BE2C (cell line): ENCODE results near the gene S100P.
A peak's percentile ranks its signal among the peaks of the same experiment; 100 is the strongest.

Experiments used
- DNase-seq: peaks from one replicate; pipeline ENCODE4 v3.0.0-alpha.2; 2020
- H3K27me3 ChIP-seq: fragments of 250-450 bp; sonication (Bioruptor Pico); 2 replicates; pipeline ENCODE4 v1.5.1; 2020; ENCODE audit warnings: mild to moderate bottlenecking
- H3K36me3 ChIP-seq: fragments of 250-450 bp; sonication (Bioruptor Pico); 2 replicates; pipeline ENCODE4 v1.5.1; 2020; ENCODE audit warnings: mild to moderate bottlenecking
- H3K4me1 ChIP-seq: fragments of 250-450 bp; sonication (Bioruptor Pico); 2 replicates; pipeline ENCODE4 v1.5.1; 2020
- H3K4me3 ChIP-seq: 2 replicates; pipeline ENCODE4 v1.5.1; 2011; ENCODE audit warnings: low read depth, low read length
- H3K9me3 ChIP-seq: fragments of 250-450 bp; sonication (Bioruptor Pico); 2 replicates; pipeline ENCODE4 v1.5.1; 2020
- CTCF ChIP-seq: IDR thresholded peaks from 2 replicates; pipeline ENCODE4 v1.5.1; 2012; ENCODE audit warnings: mild to moderate bottlenecking, low read depth, low read length

S100P gene

GRCh38 chr4:6703786-6704185 is 10.1 kb downstream of the S100P start:
- TF ChIP-seq CTCF = no peak
- peaks cover 3% of the 10 kb centered on the region; the same call in 1 of the 2 replicates for H3K4me1 ChIP-seq
- no peak for DNase-seq
- H3K9me3 ChIP-seq = no peaks in the 10 kb centered on the region; the same call in 1 of the 2 replicates
- H3K4me3 ChIP-seq = no peak overlapping the region
- H3K27me3 ChIP-seq = no peaks in the 10 kb centered on the region
- peaks cover 59% of the 10 kb centered on the region for H3K36me3 ChIP-seq

- Histone ChIP-seq H3K4me3 (no peak overlapping the region), H3K4me1 (peaks cover 3% of the 10 kb centered on the region; the same call in 1 of the 2 replicates), H3K9me3 (no peaks in the 10 kb centered on the region; the same call in none of the 2 replicates), H3K36me3 (peaks cover 59% of the 10 kb centered on the region), H3K27me3 (no peaks in the 10 kb centered on the region)
- TF ChIP-seq CTCF = no peak
- no peak for DNase-seq
Observed at GRCh38 chr4:6705646-6706045, 12.0 kb downstream of the S100P start.

- peaks cover 59% of the 10 kb centered on the region for H3K36me3 ChIP-seq
- H3K4me1 ChIP-seq = peaks cover 3% of the 10 kb centered on the region; the same call in 1 of the 2 replicates
- no peaks in the 10 kb centered on the region for H3K27me3 ChIP-seq
- no peaks in the 10 kb centered on the region; the same call in none of the 2 replicates for H3K9me3 ChIP-seq
- H3K4me3 ChIP-seq = no peak overlapping the region
- no peak for TF ChIP-seq CTCF
- DNase-seq = no peak
Observed at GRCh38 chr4:6706173-6706572, 12.5 kb downstream of the S100P start.

GRCh38 chr4:6709230-6710114 is 15.8 kb downstream of the S100P start, which contains the start of gene MRFAP1L1:
TSS of gene MRFAP1L1 (minus strand) at chr4:6709865. CDS start at chr4:6709629, 236 bp downstream.
- H3K4me1 ChIP-seq = peaks cover 3% of the 10 kb centered on the region; the same call in 1 of the 2 replicates
- peak; percentile 97 for DNase-seq
- TF ChIP-seq CTCF = no peak
- peak within 1 kb of the TSS; percentile 86 for H3K4me3 ChIP-seq
- no peaks in the 10 kb centered on the region for H3K27me3 ChIP-seq
- H3K36me3 ChIP-seq = peaks cover 32% of the 10 kb centered on the region
- no peaks in the 10 kb centered on the region; the same call in none of the 2 replicates for H3K9me3 ChIP-seq

GRCh38 chr4:6710282-6710681 is 16.6 kb downstream of the S100P start:
- Histone ChIP-seq H3K9me3 (no peaks in the 10 kb centered on the region; the same call in none of the 2 replicates), H3K36me3 (peaks cover 28% of the 10 kb centered on the region), H3K4me1 (peaks cover 3% of the 10 kb centered on the region; the same call in 1 of the 2 replicates), H3K27me3 (no peaks in the 10 kb centered on the region), H3K4me3 (peak overlapping the region; percentile 86)
- no peak for DNase-seq
- TF ChIP-seq CTCF = no peak

- no peak overlapping the region for H3K4me3 ChIP-seq
- H3K36me3 ChIP-seq = peaks cover 24% of the 10 kb centered on the region
- no peaks in the 10 kb centered on the region; the same call in 1 of the 2 replicates for H3K9me3 ChIP-seq
- peaks cover 3% of the 10 kb centered on the region; the same call in 1 of the 2 replicates for H3K4me1 ChIP-seq
- no peak for TF ChIP-seq CTCF
- no peak for DNase-seq
- no peaks in the 10 kb centered on the region for H3K27me3 ChIP-seq
Observed at GRCh38 chr4:6710996-6711395, 17.3 kb downstream of the S100P start.
